HepG2 (cell line): ENCODE results near the gene SLC22A23. TPM values are rescaled to one million over a fixed set of nuclear protein-coding genes. Genes with fewer than 3 reads are reported as not detected.

Experiments
- FOXK2 ChIP-seq: fragments of 450-650 bp; IDR thresholded peaks from 2 replicates; pipeline ENCODE4 v1.6.1; 2016
- FOXO4 ChIP-seq: sonication (generic); formaldehyde crosslinking; conservative IDR thresholded peaks from 2 replicates; pipeline ENCODE4 v1.8.1; 2023; ENCODE audit warnings: missing genetic modification reagents
- FUBP1 ChIP-seq: sonication (generic); formaldehyde crosslinking; IDR thresholded peaks from 2 replicates; pipeline ENCODE4 v1.5.1; 2020; ENCODE audit warnings: missing genetic modification reagents, mild to moderate bottlenecking, borderline replicate concordance
- HCFC1 ChIP-seq: fragments of 150-350 bp; IDR thresholded peaks from 2 replicates; pipeline ENCODE4 v1.6.1; 2014; ENCODE audit warnings: low read depth, low read length
- ISL2 ChIP-seq: sonication (generic); formaldehyde crosslinking; IDR thresholded peaks from 2 replicates; pipeline ENCODE4 v1.5.0; 2020; ENCODE audit warnings: missing genetic modification reagents
- MTA3 ChIP-seq: sonication (generic); formaldehyde crosslinking; IDR thresholded peaks from 2 replicates; pipeline ENCODE4 v1.4.0; 2020; ENCODE audit warnings: missing genetic modification reagents
- PAWR ChIP-seq: sonication (generic); formaldehyde crosslinking; IDR thresholded peaks from 2 replicates; pipeline ENCODE4 v1.4.0; 2020; ENCODE audit warnings: missing genetic modification reagents, mild to moderate bottlenecking, borderline replicate concordance
- PHF21A ChIP-seq: sonication (generic); formaldehyde crosslinking; IDR thresholded peaks from 2 replicates; pipeline ENCODE4 v1.5.0; 2020; ENCODE audit warnings: mild to moderate bottlenecking, missing genetic modification reagents
- RBM22 ChIP-seq: fragments of 200-400 bp; formaldehyde crosslinking; optimal IDR thresholded peaks from 2 replicates; pipeline ENCODE3; 2017; ENCODE audit warnings: mild to moderate bottlenecking, low read length, moderate library complexity
- RERE ChIP-seq: IDR thresholded peaks from 2 replicates; pipeline ENCODE4 v1.6.1; 2016; ENCODE audit warnings: low read depth, missing genetic modification reagents, missing compliant biosample characterization
- TCF7 ChIP-seq: sonication (generic); IDR thresholded peaks from 2 replicates; pipeline ENCODE4 v1.6.1; 2016; ENCODE audit warnings: antibody characterized with exemption, low read depth
- ZBTB46 ChIP-seq: sonication (generic); formaldehyde crosslinking; IDR thresholded peaks from 2 replicates; pipeline ENCODE4 v1.4.0; 2020; ENCODE audit warnings: mild to moderate bottlenecking, missing genetic modification reagents, borderline replicate concordance
- ZNF432 ChIP-seq: sonication (generic); formaldehyde crosslinking; IDR thresholded peaks from 2 replicates; pipeline ENCODE4 v1.5.0; 2020; ENCODE audit warnings: missing genetic modification reagents, mild to moderate bottlenecking, borderline replicate concordance
- ZNF564 ChIP-seq: sonication (generic); formaldehyde crosslinking; IDR thresholded peaks from 2 replicates; pipeline ENCODE4 v1.8.1; 2023; ENCODE audit warnings: mild to moderate bottlenecking, missing genetic modification reagents
- ZNF879 ChIP-seq: sonication (generic); formaldehyde crosslinking; IDR thresholded peaks from 2 replicates; pipeline ENCODE4 v1.8.1; 2023; ENCODE audit warnings: missing genetic modification reagents
- polyA plus RNA-seq, 8 experiments: library from polyadenylated mRNA; depleted of rRNA in 3 of 8; stranded (reverse) in 7 of 8; unstranded in 1 of 8; fragments of >200 nt; fragmentation: Illumina TruSeq in 4 of 8; extraction: Trizol in 4 of 8; gene quantifications; 2 replicates each; pipeline versions ENCODE4 v1.2.1 to v1.2.3, GENCODE V29; 2011 to 2016; ENCODE audit warnings: low read depth in 4 of 8, missing spikeins in 1 of 8, mixed read lengths in 1 of 8; ENCODE audit not compliant: insufficient read depth in 1 of 8
- total RNA-seq, 5 experiments: library from RNA; depleted of rRNA; stranded (reverse); fragments of >200 nt; fragmentation: Illumina TruSeq; extraction: Trizol; gene quantifications; 2 replicates each; pipeline ENCODE4 v1.2.3, GENCODE V29; 2016; ENCODE audit warnings: low read depth in 1 of 5
- TF ChIP-seq, protein P1 (sequence below): sonication (generic); formaldehyde crosslinking; conservative IDR thresholded peaks from 2 replicates; pipeline ENCODE4 v1.5.0; 2020; ENCODE audit warnings: missing genetic modification reagents

Gene SLC22A23
- total and polyA plus RNA-seq, 2 of the 13 experiments (the other 11 are each of a cell fraction or from before 2014, with no cell fraction given) = 11.8 to 17.5 TPM

DNA sequence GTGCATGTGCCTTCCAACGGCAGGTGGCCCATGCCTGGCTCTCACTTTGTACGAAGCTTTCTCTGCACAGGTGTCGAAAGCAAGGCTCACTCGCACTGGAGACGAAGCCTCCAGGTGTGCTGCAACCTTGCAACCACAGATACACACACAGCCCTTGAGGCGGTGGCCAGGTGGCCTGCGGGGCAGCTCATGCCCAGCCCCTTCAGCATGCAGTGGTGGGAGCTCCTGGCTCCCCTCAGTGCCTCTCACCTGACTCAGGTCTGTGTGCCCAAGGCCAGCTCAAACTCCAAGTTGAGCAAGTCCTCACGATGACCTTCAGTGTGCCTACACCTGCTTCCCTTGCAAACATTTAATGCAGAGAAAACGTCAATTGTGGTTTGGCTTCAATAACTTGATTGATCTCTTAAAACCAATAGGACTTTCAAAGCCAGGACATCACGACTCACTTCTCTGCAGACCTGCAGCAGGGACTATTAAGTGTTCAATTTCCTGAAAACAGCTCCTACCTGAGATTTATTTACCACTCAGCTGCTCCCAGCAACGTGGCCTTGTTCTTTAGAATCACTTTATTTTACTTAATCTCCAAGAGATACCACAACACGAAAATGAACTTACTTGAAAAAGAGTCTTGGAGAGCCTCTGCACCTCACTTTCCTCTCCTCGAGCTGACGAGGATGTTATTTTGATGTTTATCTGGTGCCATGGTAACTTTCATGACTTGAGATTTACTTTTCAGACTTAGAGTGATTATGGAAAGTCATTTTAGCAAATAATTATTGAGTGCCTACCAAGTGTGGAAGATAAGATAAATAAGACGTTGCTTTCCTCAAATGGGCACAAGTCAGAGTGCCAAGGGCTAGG lies 86.3 kb downstream of the SLC22A23 start (continued):
- no peak for TF ChIP-seq FUBP1 (CRISPR knock-in tag)
- TF ChIP-seq MTA3 (CRISPR knock-in tag) = no peak
- TF ChIP-seq ZNF432 (CRISPR knock-in tag) = no peak
- TF ChIP-seq ZNF564 (CRISPR knock-in tag) = peak; percentile 93
- 0 out of 2 replicates have a peak, but pooled peaks have one; percentile 79 for TF ChIP-seq FOXO4 (CRISPR knock-in tag)
- TF ChIP-seq ZNF879 (CRISPR knock-in tag) = no peak
- peak; percentile 98 for TF ChIP-seq ISL2
- TF ChIP-seq RBM22 = peak; percentile 87
- peak; percentile 87 for TF ChIP-seq TCF7
- TF ChIP-seq HCFC1 = no peak
- peak; percentile 92; the same call in 1 of the 2 replicates for TF ChIP-seq PHF21A (CRISPR knock-in tag)
- no peak for TF ChIP-seq FOXK2
- TF ChIP-seq RERE (CRISPR knock-in tag) = peak; percentile 85; the same call in 1 of the 2 replicates
- TF ChIP-seq ZBTB46 (CRISPR knock-in tag) = no peak
- TF ChIP-seq PAWR (CRISPR knock-in tag) = 0 out of 2 replicates have a peak, but pooled peaks have one; percentile 46
- TF ChIP-seq, protein P1, sequence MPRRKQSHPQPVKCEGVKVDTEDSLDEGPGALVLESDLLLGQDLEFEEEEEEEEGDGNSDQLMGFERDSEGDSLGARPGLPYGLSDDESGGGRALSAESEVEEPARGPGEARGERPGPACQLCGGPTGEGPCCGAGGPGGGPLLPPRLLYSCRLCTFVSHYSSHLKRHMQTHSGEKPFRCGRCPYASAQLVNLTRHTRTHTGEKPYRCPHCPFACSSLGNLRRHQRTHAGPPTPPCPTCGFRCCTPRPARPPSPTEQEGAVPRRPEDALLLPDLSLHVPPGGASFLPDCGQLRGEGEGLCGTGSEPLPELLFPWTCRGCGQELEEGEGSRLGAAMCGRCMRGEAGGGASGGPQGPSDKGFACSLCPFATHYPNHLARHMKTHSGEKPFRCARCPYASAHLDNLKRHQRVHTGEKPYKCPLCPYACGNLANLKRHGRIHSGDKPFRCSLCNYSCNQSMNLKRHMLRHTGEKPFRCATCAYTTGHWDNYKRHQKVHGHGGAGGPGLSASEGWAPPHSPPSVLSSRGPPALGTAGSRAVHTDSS (CRISPR knock-in tag) = no peak
